HEK293T (cell line): ENCODE data around the gene LYPD6B.

Experiments used
- CTCF ChIA-PET: fragments of 350-600 bp; formaldehyde crosslinking; extraction: SDS; loops from one replicate; lab custom pipeline; 2021; ENCODE audit warnings: antibody characterized with exemption, inconsistent platforms; lab: Yijun Ruan, JAX
- POLR2A ChIA-PET: fragments of 350-600 bp; formaldehyde crosslinking; extraction: SDS; loops from one replicate; lab custom pipeline; 2020; ENCODE audit warnings: antibody characterized with exemption, inconsistent platforms; lab: Yijun Ruan, JAX
- DNase-seq: peaks from one replicate; pipeline ENCODE4 v3.0.0; 2012; ENCODE audit warnings: mixed read lengths; ENCODE audit errors: extremely low spot score
- ARNT ChIP-seq: fragments of 450-650 bp; IDR thresholded peaks from 2 replicates; pipeline ENCODE4 v1.6.1; 2017; ENCODE audit warnings: mild to moderate bottlenecking
- BHLHE40 ChIP-seq: fragments of 450-650 bp; IDR thresholded peaks from 2 replicates; pipeline ENCODE4 v1.6.1; 2016; ENCODE audit warnings: mild to moderate bottlenecking, moderate library complexity, borderline replicate concordance
- CTBP1 ChIP-seq: fragments of 450-650 bp; IDR thresholded peaks from 2 replicates; pipeline ENCODE4 v1.6.1; 2016; ENCODE audit warnings: borderline replicate concordance
- ELF4 ChIP-seq: fragments of 450-650 bp; IDR thresholded peaks from 2 replicates; pipeline ENCODE4 v1.6.1; 2017; ENCODE audit warnings: antibody characterized with exemption
- FOXA1 ChIP-seq: fragments of 450-650 bp; IDR thresholded peaks from 2 replicates; pipeline ENCODE4 v1.6.1; 2016; ENCODE audit warnings: mild to moderate bottlenecking
- FOXK2 ChIP-seq: fragments of 450-650 bp; IDR thresholded peaks from 2 replicates; pipeline ENCODE4 v1.6.1; 2016; ENCODE audit warnings: mild to moderate bottlenecking
- FOXM1 ChIP-seq: fragments of 450-650 bp; IDR thresholded peaks from 2 replicates; pipeline ENCODE4 v1.6.1; 2017; ENCODE audit warnings: mild to moderate bottlenecking, borderline replicate concordance
- HDGF ChIP-seq: fragments of 450-650 bp; IDR thresholded peaks from 2 replicates; pipeline ENCODE4 v1.6.1; 2017; ENCODE audit warnings: antibody characterized with exemption, borderline replicate concordance
- L3MBTL2 ChIP-seq: fragments of 450-650 bp; conservative IDR thresholded peaks from 2 replicates; pipeline ENCODE4 v1.6.1; 2016; ENCODE audit warnings: mild to moderate bottlenecking
- LEF1 ChIP-seq: fragments of 450-650 bp; IDR thresholded peaks from 2 replicates; pipeline ENCODE4 v1.6.1; 2017; ENCODE audit warnings: mild to moderate bottlenecking, borderline replicate concordance
- NFRKB ChIP-seq: fragments of 450-650 bp; IDR thresholded peaks from 2 replicates; pipeline ENCODE4 v1.6.1; 2016; ENCODE audit warnings: mild to moderate bottlenecking, moderate library complexity
- SP1 ChIP-seq: fragments of 450-650 bp; IDR thresholded peaks from 2 replicates; pipeline ENCODE4 v1.6.1; 2017
- SUZ12 ChIP-seq: fragments of 450-650 bp; IDR thresholded peaks from 2 replicates; pipeline ENCODE4 v1.6.1; 2016; ENCODE audit warnings: mild to moderate bottlenecking
- TARDBP ChIP-seq: fragments of 450-650 bp; IDR thresholded peaks from 2 replicates; pipeline ENCODE4 v1.6.1; 2016
- ZNF384 ChIP-seq: fragments of 450-650 bp; IDR thresholded peaks from 2 replicates; pipeline ENCODE4 v1.6.1; 2016
- TF ChIP-seq, protein P1 (sequence below): fragments of 450-650 bp; IDR thresholded peaks from 2 replicates; pipeline ENCODE4 v1.6.1; 2016

The LYPD6B gene

DNA sequence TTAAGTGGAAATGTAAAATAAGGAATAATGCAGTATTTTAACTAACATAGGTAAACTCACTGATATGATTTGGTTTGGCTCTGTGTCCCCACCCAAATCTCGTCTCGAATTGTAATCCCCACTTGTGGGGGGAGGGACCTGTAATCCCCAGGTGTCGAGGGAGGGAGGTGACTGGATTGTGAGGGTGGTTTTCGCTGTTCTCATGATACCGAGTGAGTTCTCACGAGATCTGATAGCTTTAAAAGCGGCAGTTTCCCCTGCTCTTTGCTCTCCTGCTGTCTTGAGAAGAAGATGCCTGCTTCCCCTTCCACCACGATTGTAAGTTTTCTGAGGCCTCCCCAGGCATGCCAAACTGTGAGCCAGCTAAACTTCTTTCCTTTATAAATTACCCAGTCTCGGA is 182.5 kb downstream of the LYPD6B start:
- CTCF ChIA-PET: no interaction called here
- no peak for DNase-seq
- POLR2A ChIA-PET: no interaction called here
- TF ChIP-seq FOXA1: no peak

DNA sequence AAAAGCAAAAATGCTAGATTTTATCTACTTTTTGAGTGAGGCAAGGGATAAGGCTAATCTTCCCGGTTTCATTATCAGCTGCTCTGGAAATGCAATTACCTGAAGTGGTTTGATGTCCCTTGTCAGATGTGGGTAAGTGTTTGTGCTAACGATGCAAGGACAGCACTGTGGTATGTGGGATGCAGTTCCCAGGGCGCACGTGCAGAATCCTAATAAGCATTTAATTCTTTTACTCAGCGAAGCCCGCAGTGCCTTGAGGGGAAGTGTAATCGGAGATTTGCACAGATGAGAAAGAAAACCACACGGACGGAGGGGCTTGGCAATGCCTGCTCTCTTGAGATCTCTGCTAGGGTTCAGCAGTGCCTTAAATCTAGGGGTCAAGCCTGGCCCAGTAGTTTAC is 183.4 kb downstream of the LYPD6B start:
- ChIA-PET POLR2A (no interaction called here), CTCF (no interaction called here)
- peak; percentile 9 for DNase-seq
- TF ChIP-seq BHLHE40 (no peak), FOXK2 (no peak), CTBP1 (no peak), TARDBP (no peak), ELF4 (no peak), HDGF (no peak), SUZ12 (no peak), FOXM1 (no peak), ARNT (no peak), ZNF384 (no peak), NFRKB (no peak), L3MBTL2 (no peak)
- TF ChIP-seq, protein P1, sequence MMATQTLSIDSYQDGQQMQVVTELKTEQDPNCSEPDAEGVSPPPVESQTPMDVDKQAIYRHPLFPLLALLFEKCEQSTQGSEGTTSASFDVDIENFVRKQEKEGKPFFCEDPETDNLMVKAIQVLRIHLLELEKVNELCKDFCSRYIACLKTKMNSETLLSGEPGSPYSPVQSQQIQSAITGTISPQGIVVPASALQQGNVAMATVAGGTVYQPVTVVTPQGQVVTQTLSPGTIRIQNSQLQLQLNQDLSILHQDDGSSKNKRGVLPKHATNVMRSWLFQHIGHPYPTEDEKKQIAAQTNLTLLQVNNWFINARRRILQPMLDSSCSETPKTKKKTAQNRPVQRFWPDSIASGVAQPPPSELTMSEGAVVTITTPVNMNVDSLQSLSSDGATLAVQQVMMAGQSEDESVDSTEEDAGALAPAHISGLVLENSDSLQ: no peak

DNA sequence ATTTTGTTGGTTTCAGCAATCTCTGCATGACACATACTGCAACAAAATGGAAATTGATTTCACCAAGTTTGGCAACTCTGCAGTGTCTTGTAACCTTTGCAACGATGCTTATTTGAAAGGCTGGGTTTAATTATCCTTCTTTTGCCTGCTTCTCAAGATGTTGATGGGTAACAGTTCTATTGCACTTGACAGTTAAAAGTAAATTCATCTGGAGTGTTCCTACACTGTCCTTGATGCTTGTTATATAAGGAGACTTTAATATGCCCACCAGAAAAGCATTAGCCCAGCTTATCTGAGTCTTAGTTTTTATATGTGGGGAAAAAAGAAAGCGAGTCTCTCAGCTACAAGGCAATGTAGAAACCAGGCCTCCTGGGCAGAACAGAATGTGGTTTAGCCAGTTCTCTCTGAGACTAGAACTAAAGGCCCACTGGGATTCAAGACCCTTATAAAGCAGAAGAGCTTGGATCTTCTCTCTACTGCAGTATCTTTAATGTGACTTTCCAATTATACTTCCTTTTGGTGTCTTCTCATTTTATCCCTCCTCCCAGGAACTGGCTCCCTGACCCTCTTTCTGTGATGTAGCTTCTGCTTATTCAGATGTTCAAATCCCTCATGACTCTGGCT is 185.1 kb downstream of the LYPD6B start:
- no peak for DNase-seq
- ChIA-PET CTCF (no interaction called here), POLR2A (no interaction called here)
- TF ChIP-seq, protein P1: no peak
- TF ChIP-seq L3MBTL2: no peak
- no peak for TF ChIP-seq BHLHE40

DNA sequence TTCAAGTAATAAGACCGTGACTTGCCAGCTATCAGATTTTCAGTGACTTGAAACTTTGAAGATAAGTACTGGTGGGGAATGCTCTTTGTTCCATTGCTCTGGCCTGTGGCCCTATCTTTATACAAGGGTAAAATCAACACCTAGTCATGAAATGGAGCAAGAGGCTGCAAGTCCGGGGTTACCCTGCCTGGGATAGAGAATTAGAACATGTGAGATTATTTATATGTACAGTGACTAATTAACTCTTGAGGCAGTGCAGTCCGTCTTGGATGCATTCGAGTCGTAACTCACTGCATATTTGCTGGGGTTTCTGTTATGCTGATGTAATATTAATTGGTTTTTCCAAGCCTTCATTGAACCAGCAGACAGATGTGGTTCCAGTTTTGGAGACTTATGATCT is 186.0 kb downstream of the LYPD6B start:
- DNase-seq: no peak
- POLR2A ChIA-PET: no interaction called here
- TF ChIP-seq HDGF (no peak), SP1 (no peak), FOXA1 (no peak), LEF1 (no peak), SUZ12 (no peak)
- CTCF ChIA-PET: no interaction called here

DNA sequence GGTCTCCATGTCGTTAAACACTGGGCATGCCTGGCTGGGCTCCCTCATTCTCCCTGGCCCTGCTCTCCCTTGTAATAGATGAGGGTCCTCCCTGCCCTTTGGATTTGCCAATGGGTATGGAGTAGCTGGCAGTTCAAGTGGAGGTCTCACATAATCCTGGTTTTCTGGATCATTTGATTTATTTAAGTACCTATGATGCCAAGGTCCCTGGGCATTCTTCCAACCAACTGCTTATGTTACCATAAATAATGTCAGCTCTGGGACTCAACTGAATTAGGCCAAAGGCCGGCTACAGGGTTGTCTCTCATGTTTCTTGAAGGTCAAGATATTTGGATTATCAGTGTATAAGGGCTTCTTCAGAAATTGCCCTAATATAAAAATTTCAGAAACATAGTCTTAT is 186.9 kb downstream of the LYPD6B start:
- CTCF ChIA-PET: no interaction called here
- DNase-seq: no peak
- POLR2A ChIA-PET: no interaction called here
- TF ChIP-seq SUZ12 (no peak), BHLHE40 (no peak)
- TF ChIP-seq, protein P1: no peak

DNA sequence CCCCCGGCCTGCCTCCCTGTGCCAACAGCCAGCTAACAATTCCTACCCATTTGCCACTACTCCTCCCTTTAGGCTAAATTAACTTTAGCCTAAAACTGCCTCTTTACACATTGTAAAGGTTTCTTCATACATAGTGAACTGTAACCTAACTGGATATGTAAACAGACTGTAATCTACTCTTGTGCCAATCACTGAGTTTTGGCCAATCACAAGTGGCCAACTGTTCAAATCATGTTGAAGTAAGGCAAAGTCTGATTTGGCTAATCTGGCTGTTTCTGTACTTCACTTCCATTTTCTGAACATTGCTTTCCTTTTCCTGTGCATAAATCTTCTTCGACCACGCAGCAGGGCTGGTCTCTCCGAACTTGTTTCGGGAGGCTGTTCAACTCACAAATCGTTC is 188.3 kb downstream of the LYPD6B start:
- POLR2A ChIA-PET: no interaction called here

DNA sequence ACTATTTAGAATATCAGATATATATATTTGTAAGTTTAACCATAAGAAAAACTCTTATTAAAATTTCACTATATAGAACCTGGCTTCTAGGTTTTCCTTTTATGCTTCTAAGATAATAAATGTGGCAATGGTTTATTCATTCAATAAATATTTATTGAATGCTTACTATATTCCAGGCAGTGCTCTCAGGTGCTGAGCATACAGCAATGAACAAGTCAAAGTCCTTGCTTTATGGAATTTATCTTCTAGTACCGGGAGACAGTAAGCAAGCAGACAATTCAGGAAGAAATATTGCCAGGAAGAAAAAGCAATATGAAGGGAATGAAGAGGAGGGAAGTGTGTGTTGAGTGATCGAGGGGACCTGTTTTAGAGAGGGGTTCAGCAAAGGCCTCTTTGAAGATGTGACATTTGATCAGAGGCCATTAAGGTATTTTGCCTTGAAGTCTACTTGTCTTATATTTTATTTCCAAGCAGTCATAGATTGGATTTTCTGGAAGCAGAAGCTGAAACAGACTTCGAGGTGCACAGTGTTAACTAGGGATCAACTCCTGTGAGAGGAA is 197.4 kb downstream of the LYPD6B start:
- no peak for DNase-seq
- TF ChIP-seq SUZ12 (no peak), LEF1 (no peak), ARNT (no peak), HDGF (no peak), NFRKB (no peak), FOXA1 (no peak)
- TF ChIP-seq, protein P1: no peak
- POLR2A ChIA-PET: no interaction called here
- CTCF ChIA-PET: no interaction called here

More for the DNA sequence above, 188.3 kb downstream of the LYPD6B start:
- CTCF ChIA-PET: no interaction called here
- DNase-seq: no peak
- TF ChIP-seq, protein P1: peak; percentile 38; the same call in 1 of the 2 replicates
- no peak for TF ChIP-seq TARDBP
